ENCODE data around the gene GSN. TPM values are rescaled to one million over a fixed set of nuclear protein-coding genes. Genes with fewer than 3 reads are reported as not detected.

The GSN gene
- total and polyA plus RNA-seq, 2 of the 8 experiments (the other 6 are each of a cell fraction or from before 2014, with no cell fraction given), result 52.3 to 94.5 TPM

- Histone ChIP-seq H2BK120ac (replicated peaks; ENCODE audit: low read depth, low read length) (no peak overlapping the region), H3K27me3 (replicated peaks in 1 of 4; ENCODE audit: control insufficient read depth in 3 of 4, extremely low read depth in 1 of 4, insufficient read depth in 3 of 4, low read length in 3 of 4) (peaks cover 5 to 20% (median 14%) of the 10 kb centered on the region in 4 experiments), H3K4me3 (ENCODE audit: extremely low read depth in 1 of 4, insufficient read depth in 2 of 4, low read depth in 3 of 4, low read length in 4 of 4) (peak overlapping the region; percentile 29 to 63 (median 38)), H3K56ac (replicated peaks; ENCODE audit: insufficient read length, low read depth, low read length) (no peak overlapping the region), H2BK12ac (ENCODE audit: low read depth, low read length) (no peak overlapping the region), H3K14ac (ENCODE audit: insufficient read length) (no peak overlapping the region), H2AK5ac (ENCODE audit: low read depth, low read length) (no peak overlapping the region), H2AFZ (ENCODE audit: low read length) (no peak overlapping the region), H3K23me2 (ENCODE audit: low read depth, low read length) (peaks cover 9% of the 10 kb centered on the region; the same call in 1 of the 2 replicates), H3K23ac (ENCODE audit: insufficient read length) (no peak overlapping the region), H4K8ac (ENCODE audit: extremely low read depth, insufficient read depth, low read length) (peak overlapping the region; percentile 17; the same call in 1 of the 2 replicates), H2BK5ac (ENCODE audit: low read depth, low read length) (no peak overlapping the region), H3K27ac (ENCODE audit: low read depth, low read length) (no peak overlapping the region), H3K9ac (replicated peaks in 1 of 4; ENCODE audit: extremely low read depth in 1 of 4, low read depth in 3 of 4, low read length in 3 of 4) (no peak overlapping the region; a peak in 1 of 7 replicates), H3K4ac (replicated peaks; ENCODE audit: insufficient read length, low read depth, low read length) (no peak overlapping the region), H4K5ac (ENCODE audit: insufficient read length, low read depth, low read length) (no peak overlapping the region), H3K4me2 (ENCODE audit: insufficient read depth in 1 of 2, low read depth in 2 of 2, low read length in 2 of 2) (peak overlapping the region; percentile 55 to 87), H2BK15ac (ENCODE audit: low read length) (no peak overlapping the region), H3K9me3 (ENCODE audit: insufficient read depth in 2 of 2, low read depth in 1 of 2, low read length in 1 of 2) (no peaks in the 10 kb centered on the region), H3K79me1 (ENCODE audit: low read depth, low read length) (no peaks in the 10 kb centered on the region), H3K79me2 (ENCODE audit: control insufficient read depth in 1 of 2, insufficient read depth in 2 of 2, low read length in 2 of 2) (no peaks in the 10 kb centered on the region), H4K20me1 (replicated peaks in 1 of 2; ENCODE audit: control insufficient read depth in 1 of 2, insufficient read depth in 2 of 2, low read length in 2 of 2) (peaks cover 7% of the 10 kb centered on the region in 2 experiments), H4K91ac (replicated peaks; ENCODE audit: insufficient read length, low read length) (no peak overlapping the region), H2BK20ac (ENCODE audit: low read length) (no peak overlapping the region), H3K36me3 (ENCODE audit: control insufficient read depth in 2 of 4, insufficient read depth in 4 of 4, low read length in 3 of 4) (no peaks in the 10 kb centered on the region; a peak in 2 of 8 replicates), H3K4me1 (replicated peaks in 1 of 4; ENCODE audit: control insufficient read depth in 3 of 4, insufficient read depth in 4 of 4, low read length in 3 of 4) (peaks cover 5 to 19% (median 12%) of the 10 kb centered on the region in 4 experiments), H3K18ac (ENCODE audit: extremely low read depth, low read length) (peak overlapping the region; percentile 19)
- 9% methylated on average over 57 of the region's 74 CpGs; no CpG with 5 or more reads in 1 of the 2 experiments for WGBS, 2 experiments (ENCODE audit: extremely low coverage in 1 of 2, insufficient coverage in 1 of 2, insufficient read length in 1 of 2, insufficient replicate concordance in 2 of 2, low coverage in 1 of 2, low lambda C conversion rate in 2 of 2, missing lambda C conversion rate in 1 of 2)
- DNase-seq (ENCODE audit: low read depth in 1 of 2, low spot score in 2 of 2) (peak in 1 of 2 experiments; percentile 62), FAIRE-seq (no peak)
- ChIA-PET POLR2A (ENCODE audit: partially characterized antibody) (interaction anchor here (0.7 to 1.3 kb wide), 3 partner anchors 13 to 72 kb away, joined by 3 to 7 read pairs (median 4); no protein-coding TSS in a partner anchor), CTCF (ENCODE audit: partially characterized antibody) (interaction anchor here (0.6 to 2.8 kb wide), 9 partner anchors 14 to 608 kb away, joined by 3 to 12 read pairs (median 3); no protein-coding TSS in a partner anchor)
- TF ChIP-seq ASH2L (IDR thresholded peaks at IDR 0.05; ENCODE audit: low read length) (no peak), NANOG (IDR thresholded peaks at IDR 0.05; ENCODE audit: insufficient read depth, low read depth, low read length, poor library complexity, severe bottlenecking) (no peak), EGR1 (IDR thresholded peaks at IDR 0.05; ENCODE audit: borderline replicate concordance, low read depth, low read length) (no peak), CTCF (IDR thresholded peaks at IDR 0.05; ENCODE audit: control extremely low read depth in 1 of 3, insufficient read depth in 1 of 3, low read depth in 1 of 3, low read length in 3 of 3) (no peak), MAFK (IDR thresholded peaks at IDR 0.05; ENCODE audit: low read depth, low read length) (no peak), JUN (IDR thresholded peaks at IDR 0.05; ENCODE audit: low read depth, low read length) (no peak), SP2 (IDR thresholded peaks at IDR 0.05; ENCODE audit: low read length) (no peak), MAX (IDR thresholded peaks at IDR 0.05) (peak; percentile 45), EZH2 (IDR thresholded peaks at IDR 0.05; ENCODE audit: low read depth, low read length, severe bottlenecking) (peak; percentile 14)
Measured at GRCh38 chr9:121299467-121300282, 31.7 kb downstream of the GSN start.

Data from H1 (cell line).